SK-N-SH treated with all-trans-retinoic acid at 6 μM for 48 hours (cell line): Measurements from ENCODE around the gene DNAJC9.

Experiments
- ATAC-seq: fragments of 200-7000 bp; cut with Tn5 transposase; 3 replicates; pipeline ENCODE4 v1.9.1; 2020; ENCODE audit warnings: mild to moderate bottlenecking, moderate library complexity
- ARNTL ChIP-seq: fragments of 450-650 bp; formaldehyde crosslinking; IDR thresholded peaks from 2 replicates; pipeline ENCODE4 v1.5.0; 2020; ENCODE audit warnings: low read depth, mild to moderate bottlenecking, moderate library complexity, borderline replicate concordance
- BACH2 ChIP-seq: fragments of 250-450 bp; sonication (Bioruptor Pico); IDR thresholded peaks from 2 replicates; pipeline ENCODE4 v1.9.0; 2021; ENCODE audit warnings: mild to moderate bottlenecking, borderline replicate concordance
- CSDC2 ChIP-seq: fragments of 250-450 bp; sonication (Bioruptor Pico); IDR thresholded peaks from 2 replicates; pipeline ENCODE4 v1.5.0; 2020; ENCODE audit warnings: mild to moderate bottlenecking, moderate library complexity
- ESRRG ChIP-seq: fragments of 250-450 bp; sonication (Bioruptor Pico); IDR thresholded peaks from 2 replicates; pipeline ENCODE4 v1.6.1; 2021; ENCODE audit warnings: mild to moderate bottlenecking
- GLIS3 ChIP-seq: fragments of 250-450 bp; sonication (Bioruptor Pico); IDR thresholded peaks from 2 replicates; pipeline ENCODE4 v1.5.0; 2020; ENCODE audit warnings: mild to moderate bottlenecking, moderate library complexity
- ISL1 ChIP-seq: fragments of 250-450 bp; sonication (Bioruptor Pico); IDR thresholded peaks from 2 replicates; pipeline ENCODE4 v2.1.2; 2022; ENCODE audit warnings: mild to moderate bottlenecking, moderate library complexity
- OSR1 ChIP-seq: fragments of 250-450 bp; sonication (Bioruptor Pico); IDR thresholded peaks from 2 replicates; pipeline ENCODE4 v1.8.0; 2022; ENCODE audit warnings: moderate library complexity, mild to moderate bottlenecking, inconsistent platforms
- PPARA ChIP-seq: fragments of 250-450 bp; sonication (Bioruptor Pico); IDR thresholded peaks from 2 replicates; pipeline ENCODE4 v1.5.0; 2020; ENCODE audit warnings: mild to moderate bottlenecking, borderline replicate concordance
- RARB ChIP-seq: fragments of 250-450 bp; sonication (Bioruptor Pico); IDR thresholded peaks from 2 replicates; pipeline ENCODE4 v1.8.0; 2021; ENCODE audit warnings: mild to moderate bottlenecking, moderate library complexity
- SNAI2 ChIP-seq: fragments of 250-450 bp; sonication (Bioruptor Pico); IDR thresholded peaks from 2 replicates; pipeline ENCODE4 v1.5.0; 2020; ENCODE audit warnings: mild to moderate bottlenecking, moderate library complexity
- TCF4 ChIP-seq: fragments of 250-450 bp; sonication (Bioruptor Pico); IDR thresholded peaks from 2 replicates; pipeline ENCODE4 v1.8.0; 2021; ENCODE audit warnings: mild to moderate bottlenecking, moderate library complexity, borderline replicate concordance
- TOX ChIP-seq: fragments of 250-450 bp; sonication (Bioruptor Pico); IDR thresholded peaks from 2 replicates; pipeline ENCODE4 v1.8.0; 2021; ENCODE audit warnings: mild to moderate bottlenecking, moderate library complexity, borderline replicate concordance
- ZC3H10 ChIP-seq: fragments of 250-450 bp; sonication (Bioruptor Pico); IDR thresholded peaks from 2 replicates; pipeline ENCODE4 v1.5.1; 2021; ENCODE audit warnings: mild to moderate bottlenecking, moderate library complexity
- ZFP3 ChIP-seq: fragments of 250-450 bp; sonication (Bioruptor Pico); IDR thresholded peaks from 2 replicates; pipeline ENCODE4 v1.5.0; 2020; ENCODE audit warnings: mild to moderate bottlenecking, moderate library complexity
- ZFP30 ChIP-seq: fragments of 450-650 bp; formaldehyde crosslinking; IDR thresholded peaks from 2 replicates; pipeline ENCODE4 v1.5.0; 2022; ENCODE audit warnings: mild to moderate bottlenecking, moderate library complexity
- ZNF565 ChIP-seq: fragments of 450-650 bp; formaldehyde crosslinking; conservative IDR thresholded peaks from 2 replicates; pipeline ENCODE4 v1.5.0; 2020; ENCODE audit warnings: low read depth, mild to moderate bottlenecking, moderate library complexity
- ZNF70 ChIP-seq: fragments of 450-650 bp; formaldehyde crosslinking; IDR thresholded peaks from 2 replicates; pipeline ENCODE4 v1.5.0; 2020; ENCODE audit warnings: mild to moderate bottlenecking, moderate library complexity
- ZNF8 ChIP-seq: fragments of 450-650 bp; formaldehyde crosslinking; IDR thresholded peaks from 2 replicates; pipeline ENCODE4 v1.5.0; 2020; ENCODE audit warnings: mild to moderate bottlenecking, moderate library complexity
- TF ChIP-seq, protein P1 (sequence below): fragments of 250-450 bp; sonication (Bioruptor Pico); IDR thresholded peaks from 2 replicates; pipeline ENCODE4 v1.8.0; 2020; ENCODE audit warnings: mild to moderate bottlenecking, moderate library complexity, borderline replicate concordance
- TF ChIP-seq, protein P2 (sequence below): fragments of 250-450 bp; sonication (Bioruptor Pico); IDR thresholded peaks from 2 replicates; pipeline ENCODE4 v1.5.1; 2020; ENCODE audit warnings: low read depth, mild to moderate bottlenecking, moderate library complexity
- TF ChIP-seq, protein P3 (sequence below): fragments of 250-450 bp; sonication (Bioruptor Pico); IDR thresholded peaks from 2 replicates; pipeline ENCODE4 v1.5.1; 2021; ENCODE audit warnings: mild to moderate bottlenecking, moderate library complexity
- TF ChIP-seq, protein P4 (sequence below): fragments of 250-450 bp; sonication (Bioruptor Pico); IDR thresholded peaks from 2 replicates; pipeline ENCODE4 v1.8.0; 2021; ENCODE audit warnings: low read depth, mild to moderate bottlenecking, moderate library complexity, borderline replicate concordance

The DNAJC9 gene

DNA sequence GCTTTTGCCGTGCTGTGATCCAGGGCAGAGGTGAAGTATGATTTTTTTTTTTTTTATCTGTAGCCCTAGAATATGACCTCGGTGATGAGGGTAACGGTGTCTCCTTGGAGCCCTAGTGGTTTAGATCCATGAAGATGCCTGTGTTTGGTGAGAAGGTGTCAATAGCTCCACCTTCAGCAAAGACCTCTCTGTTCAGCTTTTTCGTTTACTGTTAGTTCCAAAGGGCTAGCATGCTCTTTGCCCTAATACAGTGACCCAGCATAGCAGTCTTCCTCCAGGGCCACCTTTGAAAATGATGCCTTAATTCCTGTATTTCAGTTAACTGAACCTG is 6.1 kb upstream of the DNAJC9 start:
- TF ChIP-seq ZFP30 (CRISPR knock-in tag) = no peak
- TF ChIP-seq CSDC2 = no peak
- no peak for TF ChIP-seq ISL1 (CRISPR knock-in tag)
- no peak for TF ChIP-seq SNAI2 (CRISPR knock-in tag)
- TF ChIP-seq ZNF565 = no peak
- TF ChIP-seq OSR1 = no peak
- TF ChIP-seq, protein P1, sequence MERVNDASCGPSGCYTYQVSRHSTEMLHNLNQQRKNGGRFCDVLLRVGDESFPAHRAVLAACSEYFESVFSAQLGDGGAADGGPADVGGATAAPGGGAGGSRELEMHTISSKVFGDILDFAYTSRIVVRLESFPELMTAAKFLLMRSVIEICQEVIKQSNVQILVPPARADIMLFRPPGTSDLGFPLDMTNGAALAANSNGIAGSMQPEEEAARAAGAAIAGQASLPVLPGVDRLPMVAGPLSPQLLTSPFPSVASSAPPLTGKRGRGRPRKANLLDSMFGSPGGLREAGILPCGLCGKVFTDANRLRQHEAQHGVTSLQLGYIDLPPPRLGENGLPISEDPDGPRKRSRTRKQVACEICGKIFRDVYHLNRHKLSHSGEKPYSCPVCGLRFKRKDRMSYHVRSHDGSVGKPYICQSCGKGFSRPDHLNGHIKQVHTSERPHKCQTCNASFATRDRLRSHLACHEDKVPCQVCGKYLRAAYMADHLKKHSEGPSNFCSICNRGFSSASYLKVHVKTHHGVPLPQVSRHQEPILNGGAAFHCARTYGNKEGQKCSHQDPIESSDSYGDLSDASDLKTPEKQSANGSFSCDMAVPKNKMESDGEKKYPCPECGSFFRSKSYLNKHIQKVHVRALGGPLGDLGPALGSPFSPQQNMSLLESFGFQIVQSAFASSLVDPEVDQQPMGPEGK = no peak
- no peak for TF ChIP-seq ARNTL (CRISPR knock-in tag)
- TF ChIP-seq RARB = no peak
- TF ChIP-seq, protein P2, sequence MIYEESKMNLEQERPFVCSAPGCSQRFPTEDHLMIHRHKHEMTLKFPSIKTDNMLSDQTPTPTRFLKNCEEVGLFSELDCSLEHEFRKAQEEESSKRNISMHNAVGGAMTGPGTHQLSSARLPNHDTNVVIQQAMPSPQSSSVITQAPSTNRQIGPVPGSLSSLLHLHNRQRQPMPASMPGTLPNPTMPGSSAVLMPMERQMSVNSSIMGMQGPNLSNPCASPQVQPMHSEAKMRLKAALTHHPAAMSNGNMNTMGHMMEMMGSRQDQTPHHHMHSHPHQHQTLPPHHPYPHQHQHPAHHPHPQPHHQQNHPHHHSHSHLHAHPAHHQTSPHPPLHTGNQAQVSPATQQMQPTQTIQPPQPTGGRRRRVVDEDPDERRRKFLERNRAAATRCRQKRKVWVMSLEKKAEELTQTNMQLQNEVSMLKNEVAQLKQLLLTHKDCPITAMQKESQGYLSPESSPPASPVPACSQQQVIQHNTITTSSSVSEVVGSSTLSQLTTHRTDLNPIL (CRISPR knock-in tag) = no peak
- TF ChIP-seq, all 23 proteins: peak for 0
- peak; percentile 16 for ATAC-seq

DNA sequence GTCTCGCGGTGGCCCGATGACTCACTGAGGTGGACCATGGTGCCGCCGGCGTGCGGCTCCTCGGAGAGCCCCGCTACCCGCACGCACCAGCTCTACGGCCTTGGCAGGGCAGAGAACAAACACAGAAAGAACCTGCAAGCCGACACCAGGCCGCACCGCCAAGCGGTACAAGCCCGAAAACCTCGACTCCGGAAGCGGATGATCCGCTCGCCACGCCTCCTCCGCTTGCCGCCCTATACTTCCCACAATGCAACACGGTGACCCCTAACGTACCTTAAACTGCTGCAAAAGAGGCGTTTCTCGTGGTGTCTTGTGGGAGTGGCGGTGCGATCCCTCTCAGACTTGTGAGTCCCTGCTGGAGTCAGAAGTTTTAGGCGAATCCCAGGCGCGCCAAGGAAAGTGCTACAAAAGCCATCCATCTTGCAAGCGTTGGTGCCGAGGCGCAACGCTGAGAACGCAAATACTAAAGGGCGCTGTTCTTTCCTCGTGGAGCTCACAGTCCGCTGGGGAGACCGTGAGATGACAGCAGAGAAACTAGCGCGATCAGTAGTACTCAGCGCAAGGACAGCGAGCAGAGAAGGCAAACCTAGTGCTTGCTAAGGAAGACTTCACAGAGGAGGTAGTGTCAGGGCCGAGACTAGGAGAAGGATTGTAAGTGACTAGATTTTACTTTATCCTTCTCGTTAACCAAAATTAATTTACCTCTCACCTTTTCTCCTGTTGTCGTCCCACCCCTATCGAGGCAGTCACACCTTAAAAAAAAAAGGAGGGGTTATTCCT is 5.6 kb upstream of the DNAJC9 start, which contains the start of gene MRPS16:
TSS of gene MRPS16 (minus strand) at position 200 of the 780 bp plus-strand sequence. CDS start at position 38, 162 bp downstream.
- no peak for TF ChIP-seq ZNF8 (CRISPR knock-in tag)
- TF ChIP-seq ZNF565 = no peak
- no peak for TF ChIP-seq ZC3H10 (CRISPR knock-in tag)
- TF ChIP-seq ISL1 (CRISPR knock-in tag) = no peak
- TF ChIP-seq ZFP30 (CRISPR knock-in tag) = no peak
- TF ChIP-seq CSDC2 = no peak
- no peak for TF ChIP-seq BACH2 (CRISPR knock-in tag)
- TF ChIP-seq, protein P1 = no peak
- TF ChIP-seq ESRRG (CRISPR knock-in tag) = no peak
- no peak for TF ChIP-seq GLIS3 (CRISPR knock-in tag)
- no peak for TF ChIP-seq ZFP3 (CRISPR knock-in tag)
- no peak for TF ChIP-seq SNAI2 (CRISPR knock-in tag)
- TF ChIP-seq RARB = no peak
- TF ChIP-seq, protein P3, sequence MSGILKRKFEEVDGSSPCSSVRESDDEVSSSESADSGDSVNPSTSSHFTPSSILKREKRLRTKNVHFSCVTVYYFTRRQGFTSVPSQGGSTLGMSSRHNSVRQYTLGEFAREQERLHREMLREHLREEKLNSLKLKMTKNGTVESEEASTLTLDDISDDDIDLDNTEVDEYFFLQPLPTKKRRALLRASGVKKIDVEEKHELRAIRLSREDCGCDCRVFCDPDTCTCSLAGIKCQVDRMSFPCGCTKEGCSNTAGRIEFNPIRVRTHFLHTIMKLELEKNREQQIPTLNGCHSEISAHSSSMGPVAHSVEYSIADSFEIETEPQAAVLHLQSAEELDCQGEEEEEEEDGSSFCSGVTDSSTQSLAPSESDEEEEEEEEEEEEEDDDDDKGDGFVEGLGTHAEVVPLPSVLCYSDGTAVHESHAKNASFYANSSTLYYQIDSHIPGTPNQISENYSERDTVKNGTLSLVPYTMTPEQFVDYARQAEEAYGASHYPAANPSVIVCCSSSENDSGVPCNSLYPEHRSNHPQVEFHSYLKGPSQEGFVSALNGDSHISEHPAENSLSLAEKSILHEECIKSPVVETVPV = no peak
- no peak for TF ChIP-seq TCF4 (CRISPR knock-in tag)
- TF ChIP-seq, protein P2 (CRISPR knock-in tag) = no peak
- TF ChIP-seq TOX (CRISPR knock-in tag) = no peak
- ATAC-seq = peak; percentile 93

DNA sequence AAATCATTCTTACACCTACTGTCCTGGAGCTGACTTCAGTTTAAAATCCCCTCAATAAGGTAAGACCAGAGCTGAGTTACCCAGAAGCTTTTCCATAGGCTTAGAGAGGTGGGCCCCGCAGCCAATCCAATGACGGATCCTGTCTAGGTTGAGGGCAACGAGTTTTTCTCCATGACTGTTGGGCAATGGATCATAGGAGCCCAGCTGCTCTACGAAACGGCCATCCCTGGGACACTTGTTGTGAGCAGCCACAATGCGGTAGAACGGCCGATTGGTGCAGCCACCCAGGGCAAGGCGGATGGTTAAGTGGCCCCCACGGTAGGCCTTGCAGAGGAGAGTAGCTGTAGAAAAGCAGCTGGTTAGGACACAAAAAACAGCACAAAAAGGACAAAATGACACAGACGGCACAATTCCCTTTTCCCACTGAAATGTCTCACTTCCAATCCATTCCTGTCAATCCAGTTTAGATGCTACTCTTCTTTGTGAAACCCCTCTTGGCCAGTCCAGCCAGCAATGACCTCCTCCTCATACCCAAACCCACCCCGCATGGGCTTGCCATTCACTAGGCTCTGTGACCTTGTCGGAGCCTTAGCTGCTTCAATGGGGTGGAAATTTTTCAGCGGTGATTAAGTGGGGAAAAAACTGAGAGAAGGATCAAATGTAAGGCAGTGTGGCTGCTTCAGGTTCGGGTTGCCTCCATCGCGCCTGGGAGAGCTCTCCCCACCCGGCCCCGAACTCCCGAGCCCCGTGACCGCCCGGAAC is 4.8 kb upstream of the DNAJC9 start:
- no peak for TF ChIP-seq SNAI2 (CRISPR knock-in tag)
- no peak for TF ChIP-seq TCF4 (CRISPR knock-in tag)
- no peak for TF ChIP-seq ZNF565
- TF ChIP-seq, protein P4, sequence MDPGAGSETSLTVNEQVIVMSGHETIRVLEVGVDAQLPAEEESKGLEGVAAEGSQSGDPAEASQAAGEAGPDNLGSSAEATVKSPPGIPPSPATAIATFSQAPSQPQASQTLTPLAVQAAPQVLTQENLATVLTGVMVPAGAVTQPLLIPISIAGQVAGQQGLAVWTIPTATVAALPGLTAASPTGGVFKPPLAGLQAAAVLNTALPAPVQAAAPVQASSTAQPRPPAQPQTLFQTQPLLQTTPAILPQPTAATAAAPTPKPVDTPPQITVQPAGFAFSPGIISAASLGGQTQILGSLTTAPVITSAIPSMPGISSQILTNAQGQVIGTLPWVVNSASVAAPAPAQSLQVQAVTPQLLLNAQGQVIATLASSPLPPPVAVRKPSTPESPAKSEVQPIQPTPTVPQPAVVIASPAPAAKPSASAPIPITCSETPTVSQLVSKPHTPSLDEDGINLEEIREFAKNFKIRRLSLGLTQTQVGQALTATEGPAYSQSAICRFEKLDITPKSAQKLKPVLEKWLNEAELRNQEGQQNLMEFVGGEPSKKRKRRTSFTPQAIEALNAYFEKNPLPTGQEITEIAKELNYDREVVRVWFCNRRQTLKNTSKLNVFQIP (CRISPR knock-in tag) = no peak
- no peak for TF ChIP-seq RARB
- TF ChIP-seq, protein P2 (CRISPR knock-in tag) = no peak
- no peak for TF ChIP-seq ZNF70 (CRISPR knock-in tag)
- no peak for TF ChIP-seq ZC3H10 (CRISPR knock-in tag)
- TF ChIP-seq ARNTL (CRISPR knock-in tag) = no peak
- no peak for TF ChIP-seq OSR1
- TF ChIP-seq ZNF8 (CRISPR knock-in tag) = no peak
- no peak for TF ChIP-seq TOX (CRISPR knock-in tag)
- TF ChIP-seq ISL1 (CRISPR knock-in tag) = no peak
- no peak for TF ChIP-seq ZFP3 (CRISPR knock-in tag)
- TF ChIP-seq ESRRG (CRISPR knock-in tag) = no peak
- TF ChIP-seq PPARA (CRISPR knock-in tag) = no peak
- TF ChIP-seq, protein P3 = no peak
- no peak for TF ChIP-seq BACH2 (CRISPR knock-in tag)
- TF ChIP-seq, all 23 proteins: peak for 0
- peak; percentile 79 for ATAC-seq
